ENCODE data around the gene FRMPD1.
"Not testable (repeated sequence)": the region's sequence is repeated elsewhere in the genome, so short reads cannot be mapped to it uniquely, and the experiment has no call there.

FRMPD1 gene

GRCh38 chr9:37650873-37651768 is at the start of gene FRMPD1:
Gene FRMPD1, plus strand, starts transcription at chr9:37650954. Its CDS starts 41,688 bp downstream, at chr9:37692642.
- TF ChIP-seq POLR2A (IDR thresholded peaks at IDR 0.05; ENCODE audit: low read depth, low read length), result no peak

GRCh38 chr9:37602061-37602460 is 48.7 kb upstream of the FRMPD1 start:
- not testable (repeated sequence) for DNase-seq (ENCODE audit: insufficient read length, low spot score); FAIRE-seq

More at GRCh38 chr9:37650873-37651768, at the start of gene FRMPD1:
- peak; percentile 15 for DNase-seq (ENCODE audit: insufficient read length, low spot score)
- FAIRE-seq, result no peak

GRCh38 chr9:37602817-37603216 is 47.9 kb upstream of the FRMPD1 start:
- DNase-seq (ENCODE audit: insufficient read length, low spot score), result no peak
- FAIRE-seq, result no peak
- no peak for TF ChIP-seq POLR2A (IDR thresholded peaks at IDR 0.05; ENCODE audit: low read depth, low read length)

GRCh38 chr9:37604296-37604695 is 46.5 kb upstream of the FRMPD1 start:
- DNase-seq (ENCODE audit: insufficient read length, low spot score) (no peak), FAIRE-seq (no peak)
- TF ChIP-seq POLR2A (IDR thresholded peaks at IDR 0.05; ENCODE audit: low read depth, low read length), result no peak

- no peak for FAIRE-seq
- TF ChIP-seq POLR2A (IDR thresholded peaks at IDR 0.05; ENCODE audit: low read depth, low read length), result no peak
These were observed 42.5 kb upstream of the FRMPD1 start for GRCh38 chr9:37608250-37608649.

GRCh38 chr9:37609735-37610397 is 40.9 kb upstream of the FRMPD1 start:
- FAIRE-seq, result no peak
- no peak for TF ChIP-seq POLR2A (IDR thresholded peaks at IDR 0.05; ENCODE audit: low read depth, low read length)

More at GRCh38 chr9:37608250-37608649, 42.5 kb upstream of the FRMPD1 start:
- no peak for DNase-seq (ENCODE audit: insufficient read length, low spot score)

GRCh38 chr9:37611014-37611413 is 39.7 kb upstream of the FRMPD1 start:
- FAIRE-seq, result no peak
- no peak for DNase-seq (ENCODE audit: insufficient read length, low spot score)
- no peak for TF ChIP-seq POLR2A (IDR thresholded peaks at IDR 0.05; ENCODE audit: low read depth, low read length)

More at GRCh38 chr9:37609735-37610397, 40.9 kb upstream of the FRMPD1 start:
- DNase-seq (ENCODE audit: insufficient read length, low spot score), result no peak

- FAIRE-seq (no peak), DNase-seq (ENCODE audit: insufficient read length, low spot score) (no peak)
- no peak for TF ChIP-seq POLR2A (IDR thresholded peaks at IDR 0.05; ENCODE audit: low read depth, low read length)
These were observed 38.8 kb upstream of the FRMPD1 start for GRCh38 chr9:37611961-37612360.

- TF ChIP-seq POLR2A (IDR thresholded peaks at IDR 0.05; ENCODE audit: low read depth, low read length), result no peak
These were observed 33.6 kb upstream of the FRMPD1 start for GRCh38 chr9:37617161-37617560.

GRCh38 chr9:37617832-37618231 is 32.9 kb upstream of the FRMPD1 start:
- FAIRE-seq, result peak; percentile 86
- peak; percentile 19 for DNase-seq (ENCODE audit: insufficient read length, low spot score)
- no peak for TF ChIP-seq POLR2A (IDR thresholded peaks at IDR 0.05; ENCODE audit: low read depth, low read length)

More at GRCh38 chr9:37617161-37617560, 33.6 kb upstream of the FRMPD1 start:
- FAIRE-seq, result no peak
- DNase-seq (ENCODE audit: insufficient read length, low spot score), result no peak

- DNase-seq (ENCODE audit: insufficient read length, low spot score) (peak; percentile 18), FAIRE-seq (peak; percentile 87)
- no peak for TF ChIP-seq POLR2A (IDR thresholded peaks at IDR 0.05; ENCODE audit: low read depth, low read length)
These were observed 31.9 kb upstream of the FRMPD1 start for GRCh38 chr9:37618817-37619216.

GRCh38 chr9:37619806-37620205 is 30.9 kb upstream of the FRMPD1 start:
- no peak for TF ChIP-seq POLR2A (IDR thresholded peaks at IDR 0.05; ENCODE audit: low read depth, low read length)
- DNase-seq (ENCODE audit: insufficient read length, low spot score) (no peak), FAIRE-seq (no peak)

- DNase-seq (ENCODE audit: insufficient read length, low spot score) (no peak), FAIRE-seq (no peak)
- no peak for TF ChIP-seq POLR2A (IDR thresholded peaks at IDR 0.05; ENCODE audit: low read depth, low read length)
These were observed 30.4 kb upstream of the FRMPD1 start for GRCh38 chr9:37620396-37620795.

- no peak for FAIRE-seq
These were observed 29.3 kb upstream of the FRMPD1 start for GRCh38 chr9:37621273-37622121.

More at GRCh38 chr9:37621273-37622121, 29.3 kb upstream of the FRMPD1 start:
- no peak for TF ChIP-seq POLR2A (IDR thresholded peaks at IDR 0.05; ENCODE audit: low read depth, low read length)
- no peak for DNase-seq (ENCODE audit: insufficient read length, low spot score)

Data from H54 (cell line).